ENCODE results near the gene ZBTB7C.

The ZBTB7C gene

GRCh38 chr18:48218285-48219022, 190.7 kb downstream of the ZBTB7C start:
- H3K27ac Mint-ChIP-seq, result no peak overlapping the region
- no peak for DNase-seq
- H3K36me3 Mint-ChIP-seq (ENCODE audit: low read depth), result no peaks in the 10 kb centered on the region
- no peak overlapping the region for H3K4me3 Mint-ChIP-seq
- no peaks in the 10 kb centered on the region for H3K9me3 Mint-ChIP-seq
- no peaks in the 10 kb centered on the region for H3K27me3 Mint-ChIP-seq
- no peaks in the 10 kb centered on the region for H3K4me1 Mint-ChIP-seq (ENCODE audit: low read depth)

- no peak for DNase-seq
- Mint-ChIP-seq H3K27me3 (no peaks in the 10 kb centered on the region), H3K9me3 (no peaks in the 10 kb centered on the region), H3K4me3 (no peak overlapping the region), H3K4me1 (ENCODE audit: low read depth) (no peaks in the 10 kb centered on the region), H3K27ac (no peak overlapping the region), H3K36me3 (ENCODE audit: low read depth) (no peaks in the 10 kb centered on the region)
Measured at GRCh38 chr18:48217258-48218250, 191.6 kb downstream of the ZBTB7C start.

GRCh38 chr18:48216639-48217257, 192.4 kb downstream of the ZBTB7C start:
- Mint-ChIP-seq H3K4me1 (ENCODE audit: low read depth) (no peaks in the 10 kb centered on the region), H3K27ac (no peak overlapping the region), H3K36me3 (ENCODE audit: low read depth) (no peaks in the 10 kb centered on the region), H3K9me3 (no peaks in the 10 kb centered on the region), H3K4me3 (no peak overlapping the region), H3K27me3 (no peaks in the 10 kb centered on the region)
- no peak for DNase-seq

- H3K4me1 Mint-ChIP-seq (ENCODE audit: low read depth), result no peaks in the 10 kb centered on the region
- no peaks in the 10 kb centered on the region for H3K27me3 Mint-ChIP-seq
- no peaks in the 10 kb centered on the region for H3K36me3 Mint-ChIP-seq (ENCODE audit: low read depth)
- no peak overlapping the region for H3K4me3 Mint-ChIP-seq
- DNase-seq, result no peak
- no peaks in the 10 kb centered on the region for H3K9me3 Mint-ChIP-seq
- H3K27ac Mint-ChIP-seq, result no peak overlapping the region
Measured at GRCh38 chr18:48215876-48216638, 193.1 kb downstream of the ZBTB7C start.

- no peak for DNase-seq
- peaks cover 9% of the 10 kb centered on the region for H3K27me3 Mint-ChIP-seq
- H3K4me3 Mint-ChIP-seq, result no peak overlapping the region
- no peaks in the 10 kb centered on the region for H3K4me1 Mint-ChIP-seq (ENCODE audit: low read depth)
- H3K36me3 Mint-ChIP-seq (ENCODE audit: low read depth), result no peaks in the 10 kb centered on the region
- H3K9me3 Mint-ChIP-seq, result no peaks in the 10 kb centered on the region
- H3K27ac Mint-ChIP-seq, result no peak overlapping the region
Measured at GRCh38 chr18:48213791-48214190, 195.4 kb downstream of the ZBTB7C start.

- no peaks in the 10 kb centered on the region for H3K36me3 Mint-ChIP-seq (ENCODE audit: low read depth)
- H3K4me1 Mint-ChIP-seq (ENCODE audit: low read depth), result no peaks in the 10 kb centered on the region
- H3K9me3 Mint-ChIP-seq, result no peaks in the 10 kb centered on the region
- H3K27ac Mint-ChIP-seq, result no peak overlapping the region
- H3K27me3 Mint-ChIP-seq, result peaks cover 35% of the 10 kb centered on the region
- H3K4me3 Mint-ChIP-seq, result no peak overlapping the region
- no peak for DNase-seq
Measured at GRCh38 chr18:48208432-48209140, 200.6 kb downstream of the ZBTB7C start.

- H3K27ac Mint-ChIP-seq, result no peak overlapping the region
- H3K4me3 Mint-ChIP-seq, result no peak overlapping the region
- DNase-seq, result no peak
- no peaks in the 10 kb centered on the region for H3K9me3 Mint-ChIP-seq
- H3K4me1 Mint-ChIP-seq (ENCODE audit: low read depth), result no peaks in the 10 kb centered on the region
- H3K36me3 Mint-ChIP-seq (ENCODE audit: low read depth), result no peaks in the 10 kb centered on the region
- peaks cover 40% of the 10 kb centered on the region for H3K27me3 Mint-ChIP-seq
Measured at GRCh38 chr18:48207733-48208132, 201.4 kb downstream of the ZBTB7C start.

- H3K4me3 Mint-ChIP-seq, result no peak overlapping the region
- no peaks in the 10 kb centered on the region for H3K9me3 Mint-ChIP-seq
- no peak for DNase-seq
- no peaks in the 10 kb centered on the region for H3K36me3 Mint-ChIP-seq (ENCODE audit: low read depth)
- no peaks in the 10 kb centered on the region for H3K4me1 Mint-ChIP-seq (ENCODE audit: low read depth)
- H3K27me3 Mint-ChIP-seq, result peaks cover 46% of the 10 kb centered on the region
- no peak overlapping the region for H3K27ac Mint-ChIP-seq
Measured at GRCh38 chr18:48206887-48207286, 202.3 kb downstream of the ZBTB7C start.

- no peak overlapping the region for H3K4me3 Mint-ChIP-seq
- H3K36me3 Mint-ChIP-seq (ENCODE audit: low read depth), result no peaks in the 10 kb centered on the region
- DNase-seq, result no peak
- H3K4me1 Mint-ChIP-seq (ENCODE audit: low read depth), result no peaks in the 10 kb centered on the region
- H3K27me3 Mint-ChIP-seq, result peaks cover 67% of the 10 kb centered on the region
- no peak overlapping the region for H3K27ac Mint-ChIP-seq
- no peaks in the 10 kb centered on the region for H3K9me3 Mint-ChIP-seq
Measured at GRCh38 chr18:48203961-48204666, 205.1 kb downstream of the ZBTB7C start.

GRCh38 chr18:48203288-48203945, 205.8 kb downstream of the ZBTB7C start:
- no peak overlapping the region for H3K27ac Mint-ChIP-seq

GRCh38 chr18:48202350-48203260, 206.6 kb downstream of the ZBTB7C start:
- Mint-ChIP-seq H3K9me3 (no peaks in the 10 kb centered on the region), H3K36me3 (ENCODE audit: low read depth) (no peaks in the 10 kb centered on the region), H3K4me3 (no peak overlapping the region), H3K4me1 (ENCODE audit: low read depth) (no peaks in the 10 kb centered on the region), H3K27ac (no peak overlapping the region), H3K27me3 (peaks cover 72% of the 10 kb centered on the region)
- no peak for DNase-seq

More at GRCh38 chr18:48203288-48203945, 205.8 kb downstream of the ZBTB7C start:
- Mint-ChIP-seq H3K4me3 (no peak overlapping the region), H3K36me3 (ENCODE audit: low read depth) (no peaks in the 10 kb centered on the region), H3K27me3 (peaks cover 68% of the 10 kb centered on the region), H3K4me1 (ENCODE audit: low read depth) (no peaks in the 10 kb centered on the region), H3K9me3 (no peaks in the 10 kb centered on the region)
- DNase-seq, result no peak

- no peak overlapping the region for H3K27ac Mint-ChIP-seq
- peaks cover 71% of the 10 kb centered on the region for H3K27me3 Mint-ChIP-seq
- DNase-seq, result no peak
- H3K4me3 Mint-ChIP-seq, result no peak overlapping the region
- no peaks in the 10 kb centered on the region for H3K4me1 Mint-ChIP-seq (ENCODE audit: low read depth)
- H3K9me3 Mint-ChIP-seq, result no peaks in the 10 kb centered on the region
- H3K36me3 Mint-ChIP-seq (ENCODE audit: low read depth), result no peaks in the 10 kb centered on the region
Measured at GRCh38 chr18:48202006-48202348, 207.2 kb downstream of the ZBTB7C start.

Data from activated T-cell treated with anti-CD3 and anti-CD28 coated beads, Interleukin-2, amount 50 U/mL, for 24 hours (primary cell).